Erythroblast (primary cell): Measurements from ENCODE around the gene SOCS2.

ENCODE experiments used
- GATA1 ChIP-seq: IDR thresholded peaks from 2 replicates; pipeline ENCODE4 v1.6.1; 2011; ENCODE audit warnings: low read depth, mild to moderate bottlenecking, control low read depth, low read length, moderate library complexity
- POLR2A ChIP-seq: IDR thresholded peaks from 2 replicates; pipeline ENCODE4 v1.6.1; 2011; ENCODE audit warnings: mild to moderate bottlenecking, low read length

- no peak for TF ChIP-seq POLR2A
- no peak for TF ChIP-seq GATA1
Measured at GRCh38 chr12:93577222-93577621, 4.7 kb downstream of the SOCS2 start.
